Tibial artery (tissue), 4 donors: ENCODE results near the gene VPS18.

Experiments used
- DNase-seq, 2 donors: peaks; one replicate each; pipeline ENCODE4 v3.0.0-alpha.2; 2019
- H3K27ac ChIP-seq, 2 donors: fragments of 200-600 bp; sonication (generic) in 1 of 2; 1 replicate in 1 of 2; 2 replicates in 1 of 2; pipeline ENCODE4 v1.5.1; 2018 to 2019; ENCODE audit warnings: mild to moderate bottlenecking in 1 of 2
- H3K27me3 ChIP-seq, 2 donors: fragments of 200-600 bp; sonication (generic) in 1 of 2; one replicate each; pipeline versions ENCODE4 v1.5.1 to v1.6.0; 2016 to 2019
- H3K36me3 ChIP-seq, 3 donors: fragments of 200-600 bp; sonication (generic) in 2 of 3; one replicate each; pipeline ENCODE4 v1.5.1; 2016 to 2019; ENCODE audit warnings: mild to moderate bottlenecking in 2 of 3
- H3K4me1 ChIP-seq, 4 donors: fragments of 200-600 bp; sonication (generic) in 2 of 4; 1 replicate in 3 of 4; 2 replicates in 1 of 4; pipeline ENCODE4 v1.5.1; 2016 to 2019
- H3K4me3 ChIP-seq, 2 donors: fragments of 200-600 bp; sonication (generic) in 1 of 2; 1 replicate in 1 of 2; 2 replicates in 1 of 2; pipeline ENCODE4 v1.5.1; 2018 to 2019; ENCODE audit warnings: mild to moderate bottlenecking in 2 of 2
- H3K9me3 ChIP-seq, 3 donors: fragments of 200-600 bp; sonication (generic) in 1 of 3; one replicate each; pipeline ENCODE4 v1.5.1; 2016 to 2019
- intact Hi-C: fragments of 100-400 bp; cut with DNase I; formaldehyde crosslinking; loops from one replicate; pipeline ENCODE4 v1.15.0; 2023; ENCODE audit warnings: low total_unique reads
- TF ChIP-seq, protein P1 (sequence below), 2 experiments: fragments of 200-600 bp in 1 of 2; fragments of 450-650 bp in 1 of 2; IDR thresholded peaks; one replicate each; pipeline ENCODE4 v1.5.1; 2017 to 2019; ENCODE audit warnings: antibody characterized with exemption in 2 of 2, mild to moderate bottlenecking in 1 of 2, moderate library complexity in 1 of 2

Gene VPS18

DNA sequence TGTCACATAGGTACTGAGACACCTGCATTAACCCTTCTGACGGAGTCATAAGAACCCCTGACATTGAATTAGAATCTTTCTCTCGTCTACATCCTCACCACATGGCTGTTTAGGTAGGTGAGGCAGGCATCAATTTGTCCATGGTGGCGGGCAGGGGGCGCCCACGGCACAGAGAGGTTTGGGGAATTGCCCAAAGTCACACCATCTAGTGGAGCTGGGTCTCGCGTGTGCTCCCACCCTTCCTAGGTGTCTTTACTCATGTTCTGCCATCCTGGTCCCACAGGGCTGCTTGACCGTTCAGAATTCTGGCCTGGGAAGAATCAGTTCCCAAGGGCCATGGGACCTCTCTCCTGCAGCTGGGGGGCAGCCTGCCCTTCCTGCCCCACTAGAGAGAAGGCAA, 20.2 kb downstream of the VPS18 start:
- Histone ChIP-seq H3K9me3 (no peaks in the 10 kb centered on the region), H3K27ac (no peak overlapping the region)
- intact Hi-C loops = no loop called here

GRCh38 chr15:40915116-40915661, 20.9 kb downstream of the VPS18 start:
- H3K27ac ChIP-seq = no peak overlapping the region
- intact Hi-C loops = no loop called here
- TF ChIP-seq, protein P1, sequence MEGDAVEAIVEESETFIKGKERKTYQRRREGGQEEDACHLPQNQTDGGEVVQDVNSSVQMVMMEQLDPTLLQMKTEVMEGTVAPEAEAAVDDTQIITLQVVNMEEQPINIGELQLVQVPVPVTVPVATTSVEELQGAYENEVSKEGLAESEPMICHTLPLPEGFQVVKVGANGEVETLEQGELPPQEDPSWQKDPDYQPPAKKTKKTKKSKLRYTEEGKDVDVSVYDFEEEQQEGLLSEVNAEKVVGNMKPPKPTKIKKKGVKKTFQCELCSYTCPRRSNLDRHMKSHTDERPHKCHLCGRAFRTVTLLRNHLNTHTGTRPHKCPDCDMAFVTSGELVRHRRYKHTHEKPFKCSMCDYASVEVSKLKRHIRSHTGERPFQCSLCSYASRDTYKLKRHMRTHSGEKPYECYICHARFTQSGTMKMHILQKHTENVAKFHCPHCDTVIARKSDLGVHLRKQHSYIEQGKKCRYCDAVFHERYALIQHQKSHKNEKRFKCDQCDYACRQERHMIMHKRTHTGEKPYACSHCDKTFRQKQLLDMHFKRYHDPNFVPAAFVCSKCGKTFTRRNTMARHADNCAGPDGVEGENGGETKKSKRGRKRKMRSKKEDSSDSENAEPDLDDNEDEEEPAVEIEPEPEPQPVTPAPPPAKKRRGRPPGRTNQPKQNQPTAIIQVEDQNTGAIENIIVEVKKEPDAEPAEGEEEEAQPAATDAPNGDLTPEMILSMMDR (IDR thresholded peaks at IDR 0.05) = no peak
- no peak overlapping the region for H3K4me3 ChIP-seq
- H3K4me1 ChIP-seq = no peaks in the 10 kb centered on the region
- H3K9me3 ChIP-seq = no peaks in the 10 kb centered on the region
- no peaks in the 10 kb centered on the region for H3K27me3 ChIP-seq
- H3K36me3 ChIP-seq = no peaks in the 10 kb centered on the region
- DNase-seq = no peak

More for the DNA sequence above, 20.2 kb downstream of the VPS18 start:
- H3K27me3 ChIP-seq = no peaks in the 10 kb centered on the region
- H3K4me1 ChIP-seq = peaks cover 0 to 6% (median 2%) of the 10 kb centered on the region in 4 donors
- TF ChIP-seq, protein P1 (IDR thresholded peaks at IDR 0.05) = no peak
- no peak overlapping the region for H3K4me3 ChIP-seq
- no peak for DNase-seq
- H3K36me3 ChIP-seq = no peaks in the 10 kb centered on the region

DNA sequence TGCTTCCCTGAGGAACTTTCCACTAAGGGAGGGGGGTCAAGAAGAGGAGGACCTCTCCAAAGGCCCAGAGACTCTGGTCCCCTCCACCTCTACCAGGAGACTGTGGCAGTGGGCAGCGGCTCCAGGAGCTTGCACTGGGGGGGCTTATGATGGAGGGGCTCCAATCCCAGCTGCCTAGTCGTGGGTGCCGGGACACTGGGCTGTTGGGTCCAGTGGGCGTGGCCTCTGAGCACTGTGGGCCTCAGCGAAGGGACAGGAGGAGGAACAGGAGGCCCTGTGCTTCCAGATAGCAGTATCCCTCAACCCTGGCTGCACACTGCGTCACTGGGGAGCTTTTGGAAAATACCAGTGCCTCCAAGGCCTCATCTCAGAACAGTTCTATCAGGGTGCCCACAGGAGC, 21.4 kb downstream of the VPS18 start:
- intact Hi-C loops = no loop called here

DNA sequence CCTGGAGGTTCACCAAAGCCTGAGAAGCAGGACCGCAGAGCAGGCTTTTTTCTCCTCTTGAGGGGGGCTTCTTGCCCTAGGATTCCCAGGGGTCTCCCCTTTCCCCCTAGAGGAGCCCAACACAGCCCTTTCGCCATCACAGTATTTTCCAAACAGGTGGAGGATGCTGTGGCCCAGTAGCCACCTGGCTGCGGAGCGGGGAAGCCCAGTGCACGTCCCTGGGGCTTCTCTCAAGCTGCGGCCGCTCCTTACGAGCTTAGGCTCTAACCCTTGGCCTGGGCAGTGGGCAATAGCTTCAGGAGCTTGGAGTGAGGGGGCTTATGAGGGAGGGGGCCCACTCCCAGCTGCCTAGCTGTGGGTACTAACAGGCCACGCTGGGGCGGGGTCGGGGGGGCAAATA, 23.3 kb downstream of the VPS18 start:
- Histone ChIP-seq H3K36me3 (no peaks in the 10 kb centered on the region), H3K4me1 (no peaks in the 10 kb centered on the region), H3K9me3 (no peaks in the 10 kb centered on the region), H3K4me3 (no peak overlapping the region), H3K27me3 (no peaks in the 10 kb centered on the region), H3K27ac (no peak overlapping the region)
- DNase-seq = no peak
- TF ChIP-seq, protein P1 (IDR thresholded peaks at IDR 0.05) = no peak
- intact Hi-C loops = no loop called here

More for the DNA sequence above, 21.4 kb downstream of the VPS18 start:
- H3K4me3 ChIP-seq = no peak overlapping the region
- TF ChIP-seq, protein P1 (IDR thresholded peaks at IDR 0.05) = no peak
- no peak for DNase-seq
- no peaks in the 10 kb centered on the region for H3K27me3 ChIP-seq
- H3K27ac ChIP-seq = no peak overlapping the region
- H3K36me3 ChIP-seq = no peaks in the 10 kb centered on the region
- no peaks in the 10 kb centered on the region for H3K4me1 ChIP-seq
- no peaks in the 10 kb centered on the region for H3K9me3 ChIP-seq

- TF ChIP-seq, protein P1 (IDR thresholded peaks at IDR 0.05) = no peak
- no peak overlapping the region for H3K27ac ChIP-seq
- H3K4me1 ChIP-seq = no peaks in the 10 kb centered on the region
- no peak for DNase-seq
- intact Hi-C loops = no loop called here
- H3K9me3 ChIP-seq = no peaks in the 10 kb centered on the region
- no peaks in the 10 kb centered on the region for H3K36me3 ChIP-seq
- H3K27me3 ChIP-seq = no peaks in the 10 kb centered on the region
- H3K4me3 ChIP-seq = no peak overlapping the region
Observed at GRCh38 chr15:40918146-40918798, 24.0 kb downstream of the VPS18 start.
